Activated T-cell treated with anti-CD3 and anti-CD28 coated beads for 4 hours (primary cell): ENCODE measurements around the gene ADCYAP1.

Source experiments
- DNase-seq: peaks from one replicate; pipeline ENCODE4 v3.0.0-alpha.2; 2020

ADCYAP1 gene

GRCh38 chr18:911025-911424 lies 6.4 kb downstream of the ADCYAP1 start:
- no peak for DNase-seq

DNA sequence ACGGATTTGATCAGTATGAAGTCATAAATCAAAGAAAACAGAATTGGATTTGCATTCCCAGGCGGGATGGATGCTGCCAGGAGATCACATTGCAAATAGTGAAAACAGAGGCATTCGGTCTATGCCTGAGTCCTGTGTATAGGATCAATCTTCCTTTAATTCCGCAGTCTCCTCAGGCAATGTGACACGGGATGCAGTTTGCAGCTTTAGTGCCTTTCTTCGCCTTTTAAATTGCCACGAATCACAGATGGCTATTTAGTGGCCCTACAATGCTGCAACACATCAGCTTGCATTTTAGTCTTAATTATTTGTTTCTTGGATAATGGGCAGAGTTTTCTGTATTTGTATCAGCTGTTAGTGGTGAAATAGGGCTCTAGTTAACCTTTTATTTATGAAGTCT lies 6.8 kb downstream of the ADCYAP1 start:
- no peak for DNase-seq

DNA sequence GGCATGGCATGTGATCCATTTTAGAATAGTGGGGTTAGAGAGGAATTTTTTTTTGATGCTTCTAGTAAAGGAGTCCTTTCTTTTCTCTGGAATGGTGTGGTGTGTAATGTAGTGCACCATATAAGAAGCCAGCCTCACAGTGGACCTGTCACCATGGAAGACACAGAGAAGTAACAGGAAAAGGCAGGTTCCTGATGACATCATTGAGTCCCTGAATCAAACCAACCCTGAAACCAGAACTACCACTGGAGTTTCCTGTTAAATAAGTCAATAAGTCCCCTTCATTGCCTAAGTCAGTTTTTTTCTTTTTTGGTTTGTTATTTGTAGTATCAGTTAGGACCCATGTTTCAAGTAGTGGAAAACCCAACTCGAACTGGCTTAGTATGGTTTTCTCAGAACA lies 11.9 kb downstream of the ADCYAP1 start:
- no peak for DNase-seq

DNA sequence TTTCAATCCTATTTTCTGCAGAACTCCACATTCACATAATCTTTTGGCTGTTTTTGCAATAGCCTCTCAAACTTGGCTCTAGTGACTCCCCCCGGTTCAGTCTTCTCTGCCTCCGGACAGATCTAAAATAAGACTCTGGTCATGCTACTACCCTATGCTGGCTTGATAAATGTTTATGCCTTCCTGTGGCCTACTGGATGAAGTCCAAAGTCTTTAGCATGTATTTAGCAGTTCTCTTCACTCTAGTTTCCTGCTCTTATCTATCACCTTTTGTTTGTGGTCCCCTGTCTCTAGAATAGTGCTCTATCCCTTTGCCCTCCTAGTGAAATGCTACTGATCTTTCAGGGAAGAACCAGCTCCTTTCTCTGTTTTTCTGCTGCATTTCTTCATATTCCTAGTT lies 14.4 kb downstream of the ADCYAP1 start:
- no peak for DNase-seq

DNA sequence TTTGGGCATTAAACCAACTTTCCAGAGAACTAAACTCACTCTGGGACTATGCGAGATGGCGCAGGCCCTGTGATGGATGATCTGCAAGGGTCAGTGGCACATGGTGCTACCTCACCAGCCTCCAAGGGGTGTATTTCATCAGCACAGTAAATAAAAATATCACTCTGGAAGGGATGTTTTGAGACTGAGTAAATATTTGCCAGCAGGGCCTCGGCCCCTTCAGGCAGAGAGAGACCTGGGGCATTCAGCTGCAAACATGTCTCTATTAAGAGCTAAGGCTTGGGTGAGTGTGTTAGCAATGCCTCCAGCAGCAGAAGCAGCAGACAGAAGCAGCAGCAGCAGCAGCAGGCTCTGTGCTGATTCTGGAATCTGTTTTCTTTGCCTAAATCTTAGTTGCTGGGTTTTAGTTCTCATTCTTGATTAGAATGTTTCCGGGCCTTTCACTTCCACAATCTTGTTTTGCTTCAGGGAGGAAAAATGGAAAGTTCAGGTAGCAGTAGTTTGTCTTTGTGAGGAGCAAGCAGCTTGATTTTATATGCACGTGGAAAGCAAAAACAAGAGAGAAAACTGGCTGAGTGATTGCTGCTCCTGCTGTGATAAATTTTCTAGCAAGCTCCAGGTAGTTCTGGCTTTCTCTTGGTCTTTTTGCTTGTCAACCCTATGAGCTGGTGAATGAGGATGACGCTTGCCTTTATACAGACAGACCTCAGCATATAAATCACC lies 18.6 kb downstream of the ADCYAP1 start:
- no peak for DNase-seq

- no peak for DNase-seq
Observed at GRCh38 chr18:924987-925386, 20.3 kb downstream of the ADCYAP1 start.

DNA sequence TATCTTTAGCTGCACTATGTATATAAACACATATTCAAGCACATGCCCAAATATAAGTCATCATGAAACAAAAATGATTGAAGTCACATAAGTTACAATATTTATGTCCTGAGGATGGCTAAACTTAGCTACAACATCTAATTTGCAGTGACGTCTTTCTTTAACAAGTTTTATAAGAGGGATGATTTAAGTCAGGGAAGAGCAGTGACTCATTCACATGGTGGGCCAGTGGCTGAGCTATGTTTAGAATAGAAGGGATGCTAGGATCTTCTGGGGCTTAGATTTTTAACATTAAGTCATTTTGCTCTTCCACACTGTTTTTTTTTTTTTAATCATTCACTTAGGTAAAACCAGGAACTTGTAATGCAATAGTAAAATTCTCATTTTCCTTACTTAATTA lies 22.3 kb downstream of the ADCYAP1 start:
- no peak for DNase-seq

DNA sequence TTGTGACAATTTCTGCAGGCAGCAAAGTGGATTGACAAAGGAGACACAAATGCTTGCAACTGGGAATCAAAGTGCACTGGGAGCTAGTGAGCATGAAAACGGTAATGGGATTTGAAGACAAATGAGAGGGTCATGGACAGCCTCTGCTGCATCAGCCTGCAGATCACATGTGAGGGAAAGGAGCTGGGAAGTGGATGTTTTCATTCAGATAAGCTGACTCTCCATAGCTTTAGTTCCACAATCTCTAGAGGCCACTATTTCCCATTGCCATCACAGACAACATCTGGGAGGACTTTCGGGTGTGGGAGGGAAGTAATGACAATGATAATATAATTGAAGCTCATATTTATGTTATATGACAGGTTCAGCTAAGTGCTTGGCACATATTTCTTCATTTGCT lies 28.4 kb downstream of the ADCYAP1 start:
- DNase-seq, result no peak

DNA sequence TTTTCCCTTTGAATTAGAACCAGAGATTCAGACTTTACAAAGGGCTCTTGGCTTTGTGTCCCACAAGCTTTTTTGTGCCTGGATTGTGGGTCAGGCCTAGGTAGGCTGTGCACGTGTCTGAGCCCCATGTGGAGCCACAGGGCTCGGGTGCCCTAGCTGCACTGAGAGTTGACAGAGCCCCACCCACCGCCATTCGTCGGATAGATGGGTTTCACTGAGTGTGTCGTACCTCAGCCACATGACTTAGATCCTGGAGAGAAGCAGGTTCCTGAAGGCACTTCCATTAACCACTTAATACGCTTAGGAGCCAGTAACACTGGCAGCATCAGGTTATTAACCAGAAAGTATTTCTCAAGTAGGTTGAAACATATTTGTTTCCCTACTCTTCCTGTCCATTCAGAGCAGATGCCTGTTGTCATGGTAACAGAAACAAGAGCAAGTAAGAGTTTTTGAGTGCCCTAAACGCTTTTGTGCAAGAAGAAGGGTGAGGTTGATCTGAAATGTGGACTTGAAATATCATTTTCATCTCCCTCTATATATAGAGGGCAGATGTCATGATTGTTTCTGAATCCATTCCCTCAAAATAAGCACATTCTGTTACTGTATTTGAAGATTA lies 30.0 kb downstream of the ADCYAP1 start:
- no peak for DNase-seq

DNA sequence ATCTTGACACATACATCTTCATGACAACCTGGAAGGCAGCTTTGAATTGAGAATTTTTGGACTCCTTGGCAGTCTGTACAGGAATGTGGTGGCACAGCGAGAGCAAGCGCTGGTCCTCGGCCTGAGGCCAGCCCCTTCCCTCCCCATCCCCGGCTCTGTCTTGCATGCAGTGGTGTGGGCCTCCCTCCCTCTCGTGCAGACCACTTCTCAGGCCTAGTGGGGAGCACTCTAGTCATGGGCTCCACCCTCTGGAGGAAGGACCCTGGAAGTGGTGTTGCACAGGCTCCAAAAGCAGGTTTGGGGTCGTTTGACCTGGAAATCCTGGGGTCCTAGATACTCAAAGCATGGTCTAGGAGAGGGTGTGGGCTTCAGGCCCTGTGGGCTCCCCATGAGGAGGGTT lies 32.3 kb downstream of the ADCYAP1 start:
- no peak for DNase-seq

GRCh38 chr18:939166-939565 lies 34.5 kb downstream of the ADCYAP1 start:
- no peak for DNase-seq

GRCh38 chr18:939958-940357 lies 35.3 kb downstream of the ADCYAP1 start:
- DNase-seq, result no peak

- no peak for DNase-seq
Observed at GRCh38 chr18:941331-941730, 36.7 kb downstream of the ADCYAP1 start.

DNA sequence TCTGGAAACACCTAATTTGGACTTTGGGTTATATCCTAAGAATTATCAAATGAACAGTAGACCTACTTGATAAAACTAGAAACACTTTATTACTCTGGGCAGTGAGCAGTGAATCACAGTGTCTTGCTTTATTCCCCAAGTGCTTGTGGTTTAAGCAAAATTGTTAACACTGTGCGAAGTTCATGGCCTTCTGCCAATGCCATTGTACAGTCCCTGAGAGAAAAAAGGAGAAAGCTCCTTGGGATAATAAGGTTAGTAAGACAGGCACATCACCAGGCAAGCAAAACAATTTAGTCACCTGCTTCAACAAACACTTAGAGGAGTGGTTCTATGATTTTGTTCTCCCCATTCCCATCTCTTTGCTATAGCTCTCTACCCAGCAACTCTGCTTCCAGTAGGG lies 39.8 kb downstream of the ADCYAP1 start:
- no peak for DNase-seq

- no peak for DNase-seq
Observed at GRCh38 chr18:949724-950631, 45.3 kb downstream of the ADCYAP1 start.

DNA sequence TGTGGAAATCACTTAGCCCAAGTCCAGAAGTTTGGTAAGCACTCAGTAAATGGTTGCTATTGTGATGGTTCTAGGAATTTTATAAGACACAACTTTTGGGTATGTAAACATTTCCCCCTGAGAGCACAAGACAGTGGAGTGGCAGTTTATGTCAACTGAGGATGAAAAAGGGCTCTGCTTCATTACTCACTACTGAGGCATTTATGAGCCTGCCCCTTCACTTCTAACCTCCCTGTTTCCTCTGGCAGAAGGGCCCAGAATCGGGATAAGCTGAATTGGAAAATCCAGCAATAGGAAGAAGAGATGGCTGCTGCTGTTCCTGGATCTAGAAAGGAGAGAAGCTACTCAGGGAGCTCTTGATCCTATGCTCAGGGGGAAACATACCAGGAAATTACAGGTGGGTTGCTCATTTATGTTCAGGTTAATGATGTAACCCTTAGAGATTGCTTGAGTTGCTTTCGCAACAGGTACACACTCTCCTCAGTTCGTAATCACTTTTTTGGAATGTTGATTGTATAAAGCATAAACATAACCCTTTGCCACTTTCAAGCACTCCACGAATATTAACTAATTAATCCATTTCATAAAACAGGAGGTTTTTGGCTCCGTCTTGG lies 46.3 kb downstream of the ADCYAP1 start:
- no peak for DNase-seq

- DNase-seq, result no peak
Observed at GRCh38 chr18:955384-956066, 50.9 kb downstream of the ADCYAP1 start.

- DNase-seq, result no peak
Observed at GRCh38 chr18:957829-958228, 53.2 kb downstream of the ADCYAP1 start.

GRCh38 chr18:959854-960253 lies 55.2 kb downstream of the ADCYAP1 start:
- no peak for DNase-seq
